HepG2 (cell line): ENCODE measurements around the gene SYP. TPM values are rescaled to one million over a fixed set of nuclear protein-coding genes. Genes with fewer than 3 reads are reported as not detected.
A peak's percentile ranks its signal among the peaks of the same experiment; 100 is the strongest.

Experiments
- ATAC-seq: fragments of 200-7000 bp; cut with Tn5 transposase; 3 replicates; pipeline ENCODE4 v1.9.1; 2020; ENCODE audit warnings: mild to moderate bottlenecking, moderate library complexity
- BruUV-seq: library from RNA; stranded (reverse); fragments of 400-500 nt; replicated peaks from 2 replicates; lab custom pipeline; 2021; lab: Mats Ljungman, UMichigan
- CTCF ChIA-PET: fragments of 300-600 bp; formaldehyde crosslinking; extraction: SDS; loops from one replicate; lab custom pipeline; 2021; ENCODE audit warnings: low total read pairs, inconsistent platforms, low intra/inter-chr PET ratio; lab: Yijun Ruan, JAX
- POLR2A ChIA-PET: fragments of 350-600 bp; sonication (Branson Sonifier 250); formaldehyde crosslinking; loops from one replicate; lab custom pipeline; 2020; ENCODE audit warnings: antibody characterized with exemption, inconsistent platforms; lab: Yijun Ruan, JAX
- DNase-seq: peaks from one replicate; pipeline ENCODE4 v3.0.0-alpha.2; 2015; ENCODE audit warnings: low spot score
- FAIRE-seq: peaks from 3 replicates; lab custom pipeline; 2011; peaks lifted over from hg19 to GRCh38; lab: Jason Lieb, UNC
- H2AFZ ChIP-seq: one replicate; pipeline ENCODE4 v1.6.1; 2011; ENCODE audit warnings: low read length, inconsistent platforms
- H3K27ac ChIP-seq: fragments of 300-600 bp; 3 replicates; pipeline ENCODE4 v1.8.0; 2011; ENCODE audit warnings: mixed run types, mild to moderate bottlenecking, mixed read lengths, low read length, inconsistent platforms; ENCODE audit not compliant: insufficient read depth; ENCODE audit errors: extremely low read length
- H3K27me3 ChIP-seq, 2 experiments: fragments of 200-600 bp in 1 of 2; 2 replicates in 1 of 2; 3 replicates in 1 of 2; pipeline versions ENCODE4 v1.6.0 to v1.8.0; 2011; ENCODE audit warnings: low read length in 2 of 2, mild to moderate bottlenecking in 2 of 2, moderate library complexity in 2 of 2, inconsistent platforms in 1 of 2; ENCODE audit not compliant: insufficient read depth in 2 of 2, control insufficient read depth in 1 of 2
- H3K36me3 ChIP-seq, 2 experiments: fragments of 200-600 bp in 1 of 2; replicated peaks in 1 of 2; 2 replicates in 1 of 2; 3 replicates in 1 of 2; pipeline versions ENCODE4 v1.5.1 to v1.8.0; 2011; ENCODE audit warnings: low read length in 2 of 2, inconsistent platforms in 1 of 2; ENCODE audit not compliant: insufficient read depth in 2 of 2, control insufficient read depth in 1 of 2
- H3K4me1 ChIP-seq: 2 replicates; pipeline ENCODE4 v1.5.1; 2012; ENCODE audit warnings: low read length, inconsistent platforms; ENCODE audit not compliant: insufficient read depth
- H3K4me2 ChIP-seq: 2 replicates; pipeline ENCODE4 v1.6.0; 2011; ENCODE audit warnings: low read depth, low read length, inconsistent platforms
- H3K4me3 ChIP-seq, 3 experiments: fragments of 200-600 bp in 1 of 3; sonication (generic), shearing (Covaris generic) in 1 of 3; replicated peaks in 1 of 3; 2 replicates each; pipeline ENCODE4 v1.5.1; 2011 to 2016; ENCODE audit warnings: low read length in 3 of 3, inconsistent platforms in 2 of 3, low read depth in 2 of 3, mild to moderate bottlenecking in 2 of 3, control low read depth in 1 of 3, mixed read lengths in 1 of 3; ENCODE audit not compliant: insufficient read depth in 1 of 3
- H3K79me2 ChIP-seq: one replicate; pipeline ENCODE4 v1.6.1; 2011; ENCODE audit warnings: low read length, inconsistent platforms; ENCODE audit not compliant: insufficient read depth
- H3K9ac ChIP-seq: 2 replicates; pipeline ENCODE4 v1.6.0; 2011; ENCODE audit warnings: mild to moderate bottlenecking, low read depth, low read length, inconsistent platforms; ENCODE audit not compliant: insufficient read depth
- H3K9me3 ChIP-seq: 2 replicates; pipeline ENCODE4 v1.5.1; 2012; ENCODE audit warnings: mild to moderate bottlenecking, low read length
- H4K20me1 ChIP-seq: 2 replicates; pipeline ENCODE4 v1.6.0; 2011; ENCODE audit warnings: inconsistent platforms, mild to moderate bottlenecking, low read length, moderate library complexity; ENCODE audit not compliant: insufficient read depth
- CTCF ChIP-seq: sonication (generic); formaldehyde crosslinking; IDR thresholded peaks from 2 replicates; pipeline ENCODE4 v1.5.0; 2020; ENCODE audit warnings: mild to moderate bottlenecking, missing genetic modification reagents, moderate library complexity
- HMGXB3 ChIP-seq: sonication (generic); formaldehyde crosslinking; IDR thresholded peaks from 2 replicates; pipeline ENCODE4 v1.4.0; 2020; ENCODE audit warnings: missing genetic modification reagents, borderline replicate concordance
- POGK ChIP-seq: sonication (generic); formaldehyde crosslinking; conservative IDR thresholded peaks from 2 replicates; pipeline ENCODE4 v1.8.0; 2022; ENCODE audit warnings: mild to moderate bottlenecking, moderate library complexity, missing genetic modification reagents
- SMYD3 ChIP-seq: sonication (generic); formaldehyde crosslinking; IDR thresholded peaks from 2 replicates; pipeline ENCODE4 v1.8.1; 2023; ENCODE audit warnings: mild to moderate bottlenecking, missing genetic modification reagents
- STAG1 ChIP-seq: sonication (generic); formaldehyde crosslinking; IDR thresholded peaks from 2 replicates; pipeline ENCODE4 v1.4.0; 2020; ENCODE audit warnings: missing genetic modification reagents
- ZNF543 ChIP-seq: sonication (generic); formaldehyde crosslinking; IDR thresholded peaks from 2 replicates; pipeline ENCODE4 v1.4.0; 2020; ENCODE audit warnings: mild to moderate bottlenecking, missing genetic modification reagents
- ZNF75D ChIP-seq: sonication (generic); formaldehyde crosslinking; IDR thresholded peaks from 2 replicates; pipeline ENCODE4 v1.8.1; 2023; ENCODE audit warnings: missing genetic modification reagents, mild to moderate bottlenecking, borderline replicate concordance
- WGBS: methylation state at CpG from one replicate; pipeline ENCODE4 v1.1.6; 2017; ENCODE audit warnings: low lambda C conversion rate; 5-methylcytosine and 5-hydroxymethylcytosine counted together
- in situ Hi-C: cut with HindIII; loops from 2 replicates; pipeline ENCODE4 v1.10.0; 2017; ENCODE audit warnings: low pct_unique_long_range_greater_than_20kb; ENCODE audit not compliant: extremely low pct_ligation_motif_present
- intact Hi-C: fragments of 100-400 bp; cut with micrococcal nuclease; formaldehyde crosslinking; loops from one replicate; pipeline ENCODE4 v1.10.0; 2022; ENCODE audit not compliant: unreplicated experiment
- polyA plus RNA-seq, 8 experiments: library from polyadenylated mRNA; depleted of rRNA in 3 of 8; stranded (reverse) in 7 of 8; unstranded in 1 of 8; fragments of >200 nt; fragmentation: Illumina TruSeq in 4 of 8; extraction: Trizol in 4 of 8; gene quantifications; 2 replicates each; pipeline versions ENCODE4 v1.2.1 to v1.2.3, GENCODE V29; 2011 to 2016; ENCODE audit warnings: low read depth in 4 of 8, missing spikeins in 1 of 8, mixed read lengths in 1 of 8; ENCODE audit not compliant: insufficient read depth in 1 of 8
- total RNA-seq, 5 experiments: library from RNA; depleted of rRNA; stranded (reverse); fragments of >200 nt; fragmentation: Illumina TruSeq; extraction: Trizol; gene quantifications; 2 replicates each; pipeline ENCODE4 v1.2.3, GENCODE V29; 2016; ENCODE audit warnings: low read depth in 1 of 5

SYP gene
- total and polyA plus RNA-seq, 2 of the 13 experiments (the other 11 are each of a cell fraction or from before 2014, with no cell fraction given), result 2.0 to 2.5 TPM

GRCh38 chrX:49177873-49178480 lies 22.0 kb downstream of the SYP start (continued):
- TF ChIP-seq HMGXB3 (no peak), ZNF543 (CRISPR knock-in tag) (no peak)

DNA sequence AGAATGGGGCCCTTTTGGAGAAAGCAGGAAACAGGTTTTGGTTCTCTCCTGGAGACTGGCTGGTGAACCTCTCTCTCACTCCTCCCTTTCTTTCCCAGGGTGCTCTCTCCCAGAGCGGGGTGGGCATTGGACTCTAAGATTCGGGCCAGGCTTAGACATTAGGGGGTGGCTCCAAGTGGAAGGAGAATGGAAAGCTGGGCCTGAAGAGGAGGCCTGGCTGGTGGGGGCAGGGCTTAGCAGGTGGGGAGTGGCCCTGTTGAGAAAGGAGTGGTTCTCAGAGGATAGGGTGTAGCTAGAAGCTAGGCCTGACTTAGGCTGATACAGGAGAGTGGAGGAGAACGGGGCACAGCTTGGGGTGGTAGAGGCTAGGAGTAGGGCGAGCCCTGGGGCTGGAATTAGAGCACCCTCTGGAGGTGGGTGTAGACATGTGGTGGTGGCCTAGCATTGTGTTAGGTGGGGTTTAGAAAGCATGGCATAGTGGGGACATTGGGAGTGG lies 22.6 kb downstream of the SYP start:
- POLR2A ChIA-PET, result no interaction called here
- H3K4me3 ChIP-seq, result no peak overlapping the region
- FAIRE-seq (no peak), DNase-seq (no peak), ATAC-seq (peak; percentile 64)
- in situ Hi-C loops (no loop called here), intact Hi-C loops (no loop called here)
- H3K4me2 ChIP-seq, result no peak overlapping the region
- CTCF ChIA-PET, result no interaction called here
- TF ChIP-seq POGK (no peak), STAG1 (peak; percentile 40), CTCF (CRISPR knock-in tag) (peak; percentile 39), SMYD3 (no peak), ZNF75D (CRISPR knock-in tag) (no peak)
- H3K36me3 ChIP-seq, result peaks cover 0 to 2% of the 10 kb centered on the region in 2 experiments; a peak in 1 of 5 replicates
- H3K9ac ChIP-seq, result no peak overlapping the region
- no peak overlapping the region for H2AFZ ChIP-seq
- H3K79me2 ChIP-seq, result no peaks in the 10 kb centered on the region
- no TSS peak for BruUV-seq
- H4K20me1 ChIP-seq, result no peaks in the 10 kb centered on the region
- no peaks in the 10 kb centered on the region for H3K9me3 ChIP-seq
- 97% methylated on average over 4 of the region's 4 CpGs for WGBS
- no peaks in the 10 kb centered on the region for H3K4me1 ChIP-seq
- no peak overlapping the region for H3K27ac ChIP-seq
- no peaks in the 10 kb centered on the region for H3K27me3 ChIP-seq
